GM10248 (cell line): ENCODE results near the gene COBL.

Source experiments
- CTCF ChIA-PET: fragments of 300-600 bp; sonication (Branson Sonifier 250); formaldehyde crosslinking; extraction: SDS; loops from one replicate; lab custom pipeline; 2021; ENCODE audit warnings: antibody characterized with exemption; lab: Yijun Ruan, JAX
- POLR2A ChIA-PET: fragments of 350-650 bp; sonication (Branson Sonifier 250); formaldehyde crosslinking; extraction: SDS; loops from one replicate; lab custom pipeline; 2020; ENCODE audit warnings: antibody characterized with exemption; lab: Yijun Ruan, JAX
- DNase-seq: peaks from one replicate; pipeline ENCODE4 v3.0.0; 2012; ENCODE audit errors: extremely low spot score
- TF ChIP-seq, protein P1 (sequence below): IDR thresholded peaks from 2 replicates; pipeline ENCODE4 v1.5.1; 2012; ENCODE audit warnings: mild to moderate bottlenecking, low read depth; ENCODE audit errors: extremely low read depth, missing control alignments, control extremely low read depth

COBL gene

DNA sequence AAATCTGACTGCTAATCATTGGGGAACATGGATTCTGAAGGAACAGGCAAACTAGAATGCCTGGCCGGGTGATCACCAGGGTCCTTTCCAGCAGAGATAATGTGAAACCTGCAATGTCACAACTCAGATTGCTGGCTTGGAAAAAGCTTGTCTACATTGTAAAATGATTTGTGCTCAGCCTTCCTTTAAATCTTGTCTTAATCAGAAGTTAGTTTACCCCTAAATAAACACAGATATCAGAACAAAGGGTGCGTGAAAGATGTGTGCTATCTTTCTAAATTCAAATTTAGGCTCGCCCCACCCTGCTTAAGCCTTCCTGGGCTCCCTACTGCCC, 26.3 kb downstream of the COBL start:
- CTCF ChIA-PET: no interaction called here
- POLR2A ChIA-PET: no interaction called here
- TF ChIP-seq, protein P1, sequence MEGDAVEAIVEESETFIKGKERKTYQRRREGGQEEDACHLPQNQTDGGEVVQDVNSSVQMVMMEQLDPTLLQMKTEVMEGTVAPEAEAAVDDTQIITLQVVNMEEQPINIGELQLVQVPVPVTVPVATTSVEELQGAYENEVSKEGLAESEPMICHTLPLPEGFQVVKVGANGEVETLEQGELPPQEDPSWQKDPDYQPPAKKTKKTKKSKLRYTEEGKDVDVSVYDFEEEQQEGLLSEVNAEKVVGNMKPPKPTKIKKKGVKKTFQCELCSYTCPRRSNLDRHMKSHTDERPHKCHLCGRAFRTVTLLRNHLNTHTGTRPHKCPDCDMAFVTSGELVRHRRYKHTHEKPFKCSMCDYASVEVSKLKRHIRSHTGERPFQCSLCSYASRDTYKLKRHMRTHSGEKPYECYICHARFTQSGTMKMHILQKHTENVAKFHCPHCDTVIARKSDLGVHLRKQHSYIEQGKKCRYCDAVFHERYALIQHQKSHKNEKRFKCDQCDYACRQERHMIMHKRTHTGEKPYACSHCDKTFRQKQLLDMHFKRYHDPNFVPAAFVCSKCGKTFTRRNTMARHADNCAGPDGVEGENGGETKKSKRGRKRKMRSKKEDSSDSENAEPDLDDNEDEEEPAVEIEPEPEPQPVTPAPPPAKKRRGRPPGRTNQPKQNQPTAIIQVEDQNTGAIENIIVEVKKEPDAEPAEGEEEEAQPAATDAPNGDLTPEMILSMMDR: no peak
- DNase-seq: no peak

- ChIA-PET POLR2A (no interaction called here), CTCF (no interaction called here)
- TF ChIP-seq, protein P1: no peak
- no peak for DNase-seq
Measured at GRCh38 chr7:51289623-51290303, 26.8 kb downstream of the COBL start.

- ChIA-PET POLR2A (no interaction called here), CTCF (no interaction called here)
- DNase-seq: no peak
- TF ChIP-seq, protein P1: no peak
Measured at GRCh38 chr7:51288896-51289622, 27.6 kb downstream of the COBL start.

GRCh38 chr7:51286401-51286800, 30.2 kb downstream of the COBL start:
- TF ChIP-seq, protein P1: no peak
- no peak for DNase-seq
- ChIA-PET POLR2A (no interaction called here), CTCF (interaction anchor here (0.7 kb wide), 1 partner anchor 353 kb away, joined by 3 read pairs; no protein-coding TSS in a partner anchor)

GRCh38 chr7:51280156-51280555, 36.5 kb downstream of the COBL start:
- TF ChIP-seq, protein P1: no peak
- ChIA-PET CTCF (no interaction called here), POLR2A (no interaction called here)
- DNase-seq: no peak

DNA sequence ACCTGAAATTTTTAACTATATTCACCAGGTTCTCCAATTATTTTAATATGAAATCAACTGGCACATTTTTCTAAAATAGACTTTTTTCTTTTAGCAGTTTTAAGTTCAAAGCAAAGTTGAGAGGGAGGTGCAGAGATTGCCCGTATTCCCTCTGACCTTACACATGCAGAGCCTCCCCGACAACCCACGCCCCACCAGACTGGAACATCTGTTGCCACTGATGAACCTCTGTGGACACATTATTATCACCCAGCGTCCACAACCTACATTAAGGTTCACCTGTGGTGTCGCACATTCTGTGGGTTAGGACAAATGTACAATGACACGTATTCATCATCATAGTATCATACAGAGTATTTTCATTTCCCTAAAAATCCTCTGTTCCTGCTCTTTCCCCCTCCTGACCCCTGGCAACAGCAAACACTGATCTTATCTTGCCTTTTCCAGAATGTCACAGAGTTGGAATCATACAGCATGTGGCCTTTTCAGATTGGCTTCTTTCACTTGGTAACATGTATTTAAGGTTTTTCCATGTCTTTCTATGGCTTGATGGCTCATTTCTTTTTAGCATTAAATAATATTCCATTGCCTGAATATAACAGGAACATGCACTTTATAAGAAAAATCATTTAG, 37.1 kb downstream of the COBL start:
- DNase-seq: no peak
- ChIA-PET POLR2A (no interaction called here), CTCF (no interaction called here)
- TF ChIP-seq, protein P1: no peak
